Measurements from ENCODE around the gene FIS1. TPM values are rescaled to one million over a fixed set of nuclear protein-coding genes. Genes with fewer than 3 reads are reported as not detected.
"Not testable (repeated sequence)": the region's sequence is repeated elsewhere in the genome, so short reads cannot be mapped to it uniquely, and the experiment has no call there.

FIS1 gene
- total RNA-seq, 4 donors from 2014 or later, result 235 to 371 (median 348) TPM

DNA sequence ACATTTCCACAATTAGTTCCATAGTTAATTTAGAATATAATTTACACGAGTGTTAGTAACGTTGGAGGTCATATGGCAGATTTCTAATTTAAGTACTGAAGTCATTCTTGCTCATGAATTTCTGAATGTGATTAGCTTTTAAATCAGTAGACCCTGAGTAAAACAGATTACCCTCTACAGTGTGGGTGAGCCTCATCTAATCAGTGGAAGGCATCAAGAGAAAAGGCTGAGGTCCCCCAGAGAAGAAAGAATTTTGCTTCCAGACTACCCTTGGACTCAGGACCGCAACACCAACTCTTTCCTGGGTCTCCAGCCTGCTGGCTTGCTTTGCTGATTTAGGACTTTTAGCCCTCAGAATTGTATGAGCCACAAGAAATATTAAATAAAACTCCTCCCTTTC, 43.6 kb upstream of the FIS1 start:
- no peak for DNase-seq (ENCODE audit: low spot score in 2 of 2)
- H3K27ac ChIP-seq, result no peak overlapping the region
- H3K36me3 ChIP-seq, result no peaks in the 10 kb centered on the region
- H3K4me1 ChIP-seq, result no peaks in the 10 kb centered on the region
- H3K9me3 ChIP-seq, result peaks cover 0 to 2% (median 0%) of the 10 kb centered on the region in 4 donors
- TF ChIP-seq POLR2A (IDR thresholded peaks at IDR 0.05) (no peak), EP300 (IDR thresholded peaks at IDR 0.05) (no peak)
- TF ChIP-seq, protein P1, sequence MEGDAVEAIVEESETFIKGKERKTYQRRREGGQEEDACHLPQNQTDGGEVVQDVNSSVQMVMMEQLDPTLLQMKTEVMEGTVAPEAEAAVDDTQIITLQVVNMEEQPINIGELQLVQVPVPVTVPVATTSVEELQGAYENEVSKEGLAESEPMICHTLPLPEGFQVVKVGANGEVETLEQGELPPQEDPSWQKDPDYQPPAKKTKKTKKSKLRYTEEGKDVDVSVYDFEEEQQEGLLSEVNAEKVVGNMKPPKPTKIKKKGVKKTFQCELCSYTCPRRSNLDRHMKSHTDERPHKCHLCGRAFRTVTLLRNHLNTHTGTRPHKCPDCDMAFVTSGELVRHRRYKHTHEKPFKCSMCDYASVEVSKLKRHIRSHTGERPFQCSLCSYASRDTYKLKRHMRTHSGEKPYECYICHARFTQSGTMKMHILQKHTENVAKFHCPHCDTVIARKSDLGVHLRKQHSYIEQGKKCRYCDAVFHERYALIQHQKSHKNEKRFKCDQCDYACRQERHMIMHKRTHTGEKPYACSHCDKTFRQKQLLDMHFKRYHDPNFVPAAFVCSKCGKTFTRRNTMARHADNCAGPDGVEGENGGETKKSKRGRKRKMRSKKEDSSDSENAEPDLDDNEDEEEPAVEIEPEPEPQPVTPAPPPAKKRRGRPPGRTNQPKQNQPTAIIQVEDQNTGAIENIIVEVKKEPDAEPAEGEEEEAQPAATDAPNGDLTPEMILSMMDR (IDR thresholded peaks at IDR 0.05), result no peak
- peaks cover 0 to 30% of the 10 kb centered on the region in 2 donors for H3K27me3 ChIP-seq
- 84 to 90% methylated on average over 3 of the region's 3 CpGs for whole genome bisulfite sequencing, 2 donors
- no peak overlapping the region for H3K4me3 ChIP-seq

DNA sequence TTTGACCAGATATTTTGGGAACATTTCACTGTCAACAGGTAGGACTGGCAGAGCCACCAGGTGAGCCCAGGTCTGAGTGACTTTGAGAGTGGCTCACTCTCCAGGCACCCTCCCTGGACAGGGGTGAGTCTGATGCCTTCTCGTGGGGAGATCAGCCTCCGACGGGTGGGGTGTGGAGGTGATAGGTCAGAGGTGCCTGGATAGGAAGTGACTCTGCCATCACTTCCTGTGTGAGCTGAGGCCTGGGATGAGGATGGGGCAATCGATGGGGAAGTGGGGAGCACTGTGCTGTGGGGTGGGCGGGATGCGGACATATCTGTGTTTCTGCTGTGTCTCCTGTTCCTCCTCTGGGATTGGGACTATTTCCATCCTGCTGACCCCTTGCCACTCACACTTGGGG, 42.2 kb upstream of the FIS1 start:
- Histone ChIP-seq H3K36me3 (no peaks in the 10 kb centered on the region), H3K9me3 (peaks cover 0 to 2% (median 0%) of the 10 kb centered on the region in 4 donors), H3K4me3 (no peak overlapping the region), H3K27ac (no peak overlapping the region), H3K4me1 (peaks cover 0 to 4% (median 2%) of the 10 kb centered on the region in 4 donors), H3K27me3 (peaks cover 0 to 16% of the 10 kb centered on the region in 2 donors)
- no peak for DNase-seq (ENCODE audit: low spot score in 2 of 2)
- no peak for TF ChIP-seq EP300 (IDR thresholded peaks at IDR 0.05)
- TF ChIP-seq, protein P1 (IDR thresholded peaks at IDR 0.05), result no peak
- no peak for TF ChIP-seq POLR2A (IDR thresholded peaks at IDR 0.05)
- WGBS, 2 donors, result 45 to 48% methylated on average over 6 of the region's 6 CpGs

- not testable (repeated sequence) for H3K4me1 ChIP-seq; H3K27me3 ChIP-seq; H3K36me3 ChIP-seq; H3K4me3 ChIP-seq; H3K9me3 ChIP-seq; H3K27ac ChIP-seq; DNase-seq (ENCODE audit: low spot score in 2 of 2)
- whole genome bisulfite sequencing, 2 donors, result 82 to 84% methylated on average over 3 of the region's 3 CpGs
These were observed 41.0 kb upstream of the FIS1 start for GRCh38 chr7:101285880-101286279.

DNA sequence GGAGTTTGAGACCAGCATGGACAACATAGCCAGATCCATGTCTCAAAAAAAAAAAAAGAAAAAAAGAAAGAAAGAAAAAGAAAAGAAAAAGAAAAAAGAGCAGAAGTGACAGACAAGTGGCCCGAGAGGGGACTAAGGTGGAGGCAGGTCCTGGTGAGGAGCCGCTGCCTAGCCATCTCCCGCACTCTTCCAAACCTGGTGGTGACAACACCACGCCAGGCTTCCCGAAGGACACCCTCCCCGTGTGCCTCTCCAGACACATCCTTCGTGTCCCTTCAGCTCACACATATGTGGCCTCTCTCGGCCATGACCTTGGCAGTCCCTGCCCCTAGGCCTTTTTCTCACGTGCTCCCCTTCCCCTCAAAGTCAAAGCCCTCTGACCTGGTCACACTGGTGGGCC, 40.3 kb upstream of the FIS1 start:
- peaks cover 0 to 2% (median 0%) of the 10 kb centered on the region in 4 donors for H3K9me3 ChIP-seq
- H3K4me3 ChIP-seq, result no peak overlapping the region
- no peaks in the 10 kb centered on the region for H3K27me3 ChIP-seq
- DNase-seq (ENCODE audit: low spot score in 2 of 2), result no peak
- no peak overlapping the region for H3K27ac ChIP-seq
- peaks cover 0 to 4% (median 2%) of the 10 kb centered on the region in 4 donors for H3K4me1 ChIP-seq
- H3K36me3 ChIP-seq, result no peaks in the 10 kb centered on the region
- TF ChIP-seq EP300 (IDR thresholded peaks at IDR 0.05) (no peak), POLR2A (IDR thresholded peaks at IDR 0.05) (no peak)
- TF ChIP-seq, protein P1 (IDR thresholded peaks at IDR 0.05), result no peak
- WGBS, 2 donors, result 69 to 73% methylated on average over 9 of the region's 9 CpGs

DNA sequence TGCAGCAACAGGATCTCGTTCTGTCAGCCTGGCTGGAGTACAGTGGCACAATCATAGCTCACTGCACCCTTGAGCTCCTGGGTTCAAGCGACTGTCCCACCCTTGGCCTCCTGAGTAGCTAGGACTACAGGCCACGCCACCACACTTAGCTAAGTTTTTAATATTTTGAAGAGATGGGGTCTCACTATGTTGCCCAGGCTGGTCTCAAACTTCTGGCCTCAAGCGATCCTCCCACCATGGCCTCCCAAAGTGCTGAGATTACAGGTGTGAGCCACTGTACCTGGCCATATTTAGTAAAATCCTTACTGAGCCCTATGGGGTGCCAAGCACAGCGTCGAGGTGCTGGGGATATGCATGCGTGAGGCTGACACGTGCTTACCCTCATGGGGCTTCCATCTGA, 36.0 kb upstream of the FIS1 start:
- not testable (repeated sequence) for H3K9me3 ChIP-seq; H3K4me1 ChIP-seq; H3K27ac ChIP-seq; DNase-seq (ENCODE audit: low spot score in 2 of 2); H3K36me3 ChIP-seq; H3K27me3 ChIP-seq; H3K4me3 ChIP-seq
- WGBS, 2 donors, result 83 to 85% methylated on average over 8 of the region's 8 CpGs

DNA sequence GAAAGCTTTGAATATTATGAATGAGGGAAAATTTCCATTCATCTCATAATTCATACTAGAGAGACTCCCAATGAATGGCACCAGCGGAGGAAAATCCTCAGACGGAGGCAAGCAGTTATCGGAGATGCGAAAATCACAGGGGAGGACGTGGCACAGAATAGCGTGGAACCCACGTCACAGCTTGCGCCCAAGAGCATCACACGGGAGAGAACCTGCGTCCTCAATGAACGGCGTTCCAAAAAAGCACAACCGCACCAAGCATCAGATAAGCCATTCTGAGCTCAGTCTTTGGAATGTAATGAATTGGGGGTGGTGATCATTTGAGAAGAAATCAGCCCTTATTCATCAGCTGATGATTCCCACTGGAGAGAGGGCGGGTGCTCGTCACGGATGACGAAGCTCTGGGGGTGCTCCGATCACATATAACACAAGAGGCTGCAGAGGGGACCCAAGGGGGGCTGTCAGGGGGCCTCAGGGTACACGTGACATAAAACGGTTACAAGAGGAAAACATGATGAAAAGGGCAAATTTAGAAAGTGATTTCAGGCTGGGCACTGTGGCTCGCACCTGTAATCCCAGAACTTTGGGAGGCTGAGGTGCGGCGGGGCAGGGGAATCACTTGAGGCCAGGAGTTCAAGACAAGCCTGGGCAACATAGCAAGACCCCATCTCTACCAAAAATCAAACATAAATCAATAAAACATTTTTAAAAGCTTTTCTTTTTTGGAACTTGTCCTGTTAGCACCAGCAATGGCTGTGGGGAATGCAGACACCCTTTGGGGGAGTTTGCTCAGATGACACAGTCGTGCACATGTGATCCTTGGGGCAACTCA, 33.8 kb upstream of the FIS1 start:
- H3K27ac ChIP-seq, result no peak overlapping the region
- WGBS, 2 donors, result 79 to 80% methylated on average over 24 of the region's 24 CpGs
- TF ChIP-seq, protein P1 (IDR thresholded peaks at IDR 0.05), result no peak
- TF ChIP-seq EP300 (IDR thresholded peaks at IDR 0.05) (no peak), POLR2A (IDR thresholded peaks at IDR 0.05) (no peak)
- no peaks in the 10 kb centered on the region for H3K36me3 ChIP-seq
- peaks cover 0 to 5% of the 10 kb centered on the region in 2 donors for H3K27me3 ChIP-seq
- H3K9me3 ChIP-seq, result no peaks in the 10 kb centered on the region
- no peak overlapping the region for H3K4me3 ChIP-seq
- H3K4me1 ChIP-seq, result peaks cover 0 to 4% (median 2%) of the 10 kb centered on the region in 4 donors
- DNase-seq (ENCODE audit: low spot score in 2 of 2), result no peak

Measured in tibial nerve (tissue), 4 donors.